GM12878 (cell line): ENCODE measurements around the gene LRIG3. TPM values are rescaled to one million over a fixed set of nuclear protein-coding genes. Genes with fewer than 3 reads are reported as not detected.

Experiments used
- ATAC-seq: fragments of 200-7000 bp; cut with Tn5 transposase; 3 replicates; pipeline ENCODE4 v1.9.1; 2020; ENCODE audit warnings: mild to moderate bottlenecking, moderate library complexity
- BruUV-seq: library from RNA; stranded (reverse); fragments of 400-500 nt; replicated peaks from 2 replicates; lab custom pipeline; 2021; lab: Mats Ljungman, UMichigan
- CTCF ChIA-PET: fragments of 300-600 bp; sonication (Branson Sonifier 250); formaldehyde crosslinking; extraction: SDS; loops from one replicate; lab custom pipeline; 2021; ENCODE audit warnings: inconsistent platforms; lab: Yijun Ruan, JAX
- POLR2A ChIA-PET: fragments of 350-600 bp; formaldehyde crosslinking; extraction: SDS; loops from one replicate; lab custom pipeline; 2021; ENCODE audit warnings: inconsistent platforms; lab: Charles Lee
- RAD21 ChIA-PET: fragments of 300-600 bp; sonication (Branson Sonifier 250); formaldehyde crosslinking; loops from one replicate; lab custom pipeline; 2023; ENCODE audit warnings: antibody characterized with exemption; ENCODE audit not compliant: unreplicated experiment; lab: Charles Lee
- SMC1A ChIA-PET: fragments of 300-600 bp; sonication (Branson Sonifier 250); formaldehyde crosslinking; loops from one replicate; lab custom pipeline; 2023; ENCODE audit not compliant: unreplicated experiment, uncharacterized antibody; lab: Charles Lee
- DNase-seq: peaks from one replicate; pipeline ENCODE4 v3.0.0-alpha.2; 2011; ENCODE audit warnings: low read depth, low spot score
- FAIRE-seq: peaks from 3 replicates; lab custom pipeline; 2011; peaks lifted over from hg19 to GRCh38; lab: Jason Lieb, UNC
- H2AFZ ChIP-seq: 2 replicates; pipeline ENCODE4 v1.6.0; 2011; ENCODE audit warnings: low read depth, low read length, control low read depth; ENCODE audit not compliant: control insufficient read depth
- H3K27ac ChIP-seq: 2 replicates; pipeline ENCODE4 v1.5.1; 2011; ENCODE audit warnings: control low read depth; ENCODE audit not compliant: control insufficient read depth, insufficient read depth
- H3K27me3 ChIP-seq, 2 experiments: replicated peaks in 1 of 2; 2 replicates each; pipeline versions ENCODE4 v1.6.0 to v1.6.1; 2011; ENCODE audit warnings: low read length in 1 of 2; ENCODE audit not compliant: control insufficient read depth in 2 of 2, insufficient read depth in 2 of 2
- H3K36me3 ChIP-seq, 2 experiments: 2 replicates each; pipeline ENCODE4 v1.5.1; 2011; ENCODE audit warnings: low read length in 1 of 2; ENCODE audit not compliant: control insufficient read depth in 2 of 2, insufficient read depth in 2 of 2
- H3K4me1 ChIP-seq: 2 replicates; pipeline ENCODE4 v1.6.1; 2011; ENCODE audit warnings: mild to moderate bottlenecking, low read length, moderate library complexity, mixed read lengths; ENCODE audit not compliant: control insufficient read depth, insufficient read depth
- H3K4me2 ChIP-seq: 2 replicates; pipeline ENCODE4 v1.6.0; 2011; ENCODE audit warnings: control low read depth; ENCODE audit not compliant: control insufficient read depth, insufficient read depth
- H3K4me3 ChIP-seq: fragments of 200-600 bp; sonication (generic); 2 replicates; pipeline ENCODE4 v1.5.1; 2016
- H3K79me2 ChIP-seq: 2 replicates; pipeline ENCODE4 v1.6.0; 2011; ENCODE audit warnings: low read length; ENCODE audit not compliant: control insufficient read depth, insufficient read depth
- H3K9ac ChIP-seq: 2 replicates; pipeline ENCODE4 v1.8.0; 2011; ENCODE audit warnings: low read length, control low read depth, mixed read lengths; ENCODE audit not compliant: control insufficient read depth, insufficient read depth
- H3K9me3 ChIP-seq: replicated peaks from 3 replicates; pipeline ENCODE4 v1.5.1; 2011; ENCODE audit warnings: mild to moderate bottlenecking, low read length; ENCODE audit not compliant: control insufficient read depth, insufficient read depth
- H4K20me1 ChIP-seq: 2 replicates; pipeline ENCODE4 v1.6.0; 2011; ENCODE audit not compliant: control insufficient read depth, insufficient read depth
- ASH2L ChIP-seq: fragments of 300-600, 200-600 bp; sonication (generic); IDR thresholded peaks from 2 replicates; pipeline ENCODE4 v1.6.1; 2017; ENCODE audit warnings: low read depth, mild to moderate bottlenecking, borderline replicate concordance
- ETV6 ChIP-seq, 2 experiments: fragments of 450-650 bp in 1 of 2; IDR thresholded peaks in 1 of 2; conservative IDR thresholded peaks in 1 of 2; 2 replicates each; pipeline ENCODE4 v1.6.1; 2014; ENCODE audit warnings: antibody characterized with exemption in 1 of 2, borderline replicate concordance in 1 of 2, low read depth in 1 of 2, mild to moderate bottlenecking in 1 of 2, moderate library complexity in 1 of 2
- HCFC1 ChIP-seq: fragments of 150-350 bp; IDR thresholded peaks from 2 replicates; pipeline ENCODE4 v1.6.1; 2014; ENCODE audit warnings: low read length
- JUNB ChIP-seq: IDR thresholded peaks from 2 replicates; pipeline ENCODE4 v1.6.1; 2016; ENCODE audit warnings: antibody characterized with exemption, mild to moderate bottlenecking
- KLF5 ChIP-seq: fragments of 450-650 bp; IDR thresholded peaks from 2 replicates; pipeline ENCODE4 v1.6.1; 2014; ENCODE audit warnings: mild to moderate bottlenecking; ENCODE audit not compliant: partially characterized antibody
- MYB ChIP-seq: fragments of 150-350 bp; IDR thresholded peaks from 2 replicates; pipeline ENCODE4 v1.6.1; 2014; ENCODE audit warnings: mild to moderate bottlenecking, low read depth, low read length, borderline replicate concordance
- NBN ChIP-seq: fragments of 450-650 bp; IDR thresholded peaks from 2 replicates; pipeline ENCODE4 v1.6.1; 2016
- POLR2AphosphoS2 ChIP-seq: IDR thresholded peaks from 2 replicates; pipeline ENCODE4 v1.6.1; 2011; ENCODE audit warnings: low read depth, mild to moderate bottlenecking, low read length, improper control_type of control experiment, moderate library complexity
- SMAD5 ChIP-seq: IDR thresholded peaks from 2 replicates; pipeline ENCODE4 v1.6.1; 2016; ENCODE audit warnings: antibody characterized with exemption, low read depth
- WRNIP1 ChIP-seq: IDR thresholded peaks from 2 replicates; pipeline ENCODE4 v1.6.1; 2011; ENCODE audit warnings: low read depth, low read length, improper control_type of control experiment, borderline replicate concordance
- YY1 ChIP-seq: IDR thresholded peaks from 2 replicates; pipeline ENCODE4 v1.6.1; 2011; ENCODE audit warnings: low read depth, mild to moderate bottlenecking, low read length
- ZNF207 ChIP-seq: fragments of 450-650 bp; IDR thresholded peaks from 2 replicates; pipeline ENCODE4 v1.6.1; 2014; ENCODE audit warnings: antibody characterized with exemption, mild to moderate bottlenecking, borderline replicate concordance
- ZNF384 ChIP-seq: IDR thresholded peaks from 2 replicates; pipeline ENCODE4 v1.6.1; 2012; ENCODE audit warnings: low read depth, mild to moderate bottlenecking, low read length, improper control_type of control experiment, borderline replicate concordance
- ZZZ3 ChIP-seq: IDR thresholded peaks from 2 replicates; pipeline ENCODE4 v1.6.1; 2011; ENCODE audit warnings: low read depth; ENCODE audit not compliant: control insufficient read depth, insufficient read length
- WGBS: methylation state at CpG from one replicate; pipeline ENCODE4 v1.1.6; 2016; ENCODE audit warnings: low lambda C conversion rate; ENCODE audit not compliant: insufficient replicate concordance, insufficient coverage; ENCODE audit errors: missing lambda C conversion rate; 5-methylcytosine and 5-hydroxymethylcytosine counted together
- in situ Hi-C: fragments of 300-500 bp; cut with MboI; formaldehyde crosslinking; loops from 9 replicates; pipeline ENCODE4 v1.14.3; 2018; ENCODE audit warnings: mixed read lengths
- intact Hi-C: fragments of 100-400 bp; cut with micrococcal nuclease; formaldehyde crosslinking; loops from one replicate; pipeline ENCODE4 v1.14.2; 2022; ENCODE audit not compliant: unreplicated experiment
- polyA plus RNA-seq, 11 experiments: library from polyadenylated mRNA; depleted of rRNA in 4 of 11; unstranded in 6 of 11; stranded (reverse) in 5 of 11; fragments of >200 nt; fragmentation: Nextera tagmentation in 4 of 11; fragmentation: Illumina TruSeq in 1 of 11; extraction: Ambion mirVana in 4 of 11; extraction: Trizol in 1 of 11; gene quantifications; 1 replicate in 1 of 11; 2 replicates in 10 of 11; pipeline versions ENCODE4 v1.2.1 to v1.2.3, GENCODE V29; 2011 to 2016; ENCODE audit warnings: inconsistent platforms in 2 of 11, missing spikeins in 2 of 11, low read depth in 1 of 11
- total RNA-seq, 4 experiments: library from RNA; depleted of rRNA in 3 of 4; stranded (reverse); fragments of >200 nt in 3 of 4; fragmentation: Illumina TruSeq in 1 of 4; extraction: Trizol in 1 of 4; gene quantifications; 2 replicates each; pipeline versions ENCODE4 v1.2.1 to v1.2.3, GENCODE V29; 2013 to 2021
- TF ChIP-seq, protein P1 (sequence below): fragments of 450-650 bp; formaldehyde crosslinking; IDR thresholded peaks from 2 replicates; pipeline ENCODE4 v1.4.0; 2020; ENCODE audit warnings: mild to moderate bottlenecking, moderate library complexity
- TF ChIP-seq, protein P2 (sequence below): fragments of 450-650 bp; IDR thresholded peaks from 2 replicates; pipeline ENCODE4 v1.6.1; 2017; ENCODE audit warnings: mild to moderate bottlenecking, moderate library complexity
- TF ChIP-seq, protein P3 (sequence below): IDR thresholded peaks from 2 replicates; pipeline ENCODE4 v1.6.1; 2012; ENCODE audit warnings: low read length, inconsistent platforms

The LRIG3 gene
- total and polyA plus RNA-seq, 10 of the 15 experiments (the other 5 are each of a cell fraction or from before 2014, with no cell fraction given), result 0.95 to 8.5 (median 5.0) TPM

DNA sequence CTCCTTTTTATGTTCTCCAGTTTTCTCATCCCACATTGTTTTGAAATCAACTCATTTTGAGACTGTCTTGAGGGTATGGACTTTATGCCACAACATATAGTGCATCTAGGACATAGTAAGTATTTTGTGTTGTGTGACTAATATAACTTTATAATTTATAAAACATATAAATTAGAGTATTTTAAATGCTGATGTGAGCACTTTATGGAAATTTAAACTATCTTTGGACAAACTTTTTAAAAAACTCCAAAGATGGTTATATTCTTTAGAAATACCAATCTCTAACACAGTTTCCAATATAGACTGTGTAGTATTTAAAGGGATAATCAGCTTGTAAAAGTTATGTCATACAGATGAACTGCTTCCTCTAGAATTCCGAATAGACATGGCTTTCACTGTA is 87.4 kb downstream of the LRIG3 start:
- ChIA-PET CTCF (no interaction called here), RAD21 (interaction anchor here (1.3 kb wide), 1 partner anchor 318 kb away, joined by 4 read pairs; no protein-coding TSS in a partner anchor), POLR2A (no interaction called here), SMC1A (interaction anchor here (0.9 kb wide), 1 partner anchor 16 kb away, joined by 4 read pairs; no protein-coding TSS in a partner anchor)
- no peak overlapping the region for H2AFZ ChIP-seq
- FAIRE-seq (no peak), DNase-seq (no peak), ATAC-seq (no peak)
- H4K20me1 ChIP-seq, result no peaks in the 10 kb centered on the region
- H3K36me3 ChIP-seq, result no peaks in the 10 kb centered on the region
- no peaks in the 10 kb centered on the region for H3K79me2 ChIP-seq
- H3K4me3 ChIP-seq, result no peak overlapping the region
- no peaks in the 10 kb centered on the region for H3K9me3 ChIP-seq
- H3K4me2 ChIP-seq, result no peak overlapping the region
- intact Hi-C loops (no loop called here), in situ Hi-C loops (no loop called here)
- 0% methylated on average over 1 of the region's 1 CpG for WGBS
- H3K4me1 ChIP-seq, result no peaks in the 10 kb centered on the region
- H3K27me3 ChIP-seq, result no peaks in the 10 kb centered on the region; a peak in 1 of 4 replicates
- H3K27ac ChIP-seq, result no peak overlapping the region
- no peak overlapping the region for H3K9ac ChIP-seq
- no TSS peak for BruUV-seq
- TF ChIP-seq, protein P1, sequence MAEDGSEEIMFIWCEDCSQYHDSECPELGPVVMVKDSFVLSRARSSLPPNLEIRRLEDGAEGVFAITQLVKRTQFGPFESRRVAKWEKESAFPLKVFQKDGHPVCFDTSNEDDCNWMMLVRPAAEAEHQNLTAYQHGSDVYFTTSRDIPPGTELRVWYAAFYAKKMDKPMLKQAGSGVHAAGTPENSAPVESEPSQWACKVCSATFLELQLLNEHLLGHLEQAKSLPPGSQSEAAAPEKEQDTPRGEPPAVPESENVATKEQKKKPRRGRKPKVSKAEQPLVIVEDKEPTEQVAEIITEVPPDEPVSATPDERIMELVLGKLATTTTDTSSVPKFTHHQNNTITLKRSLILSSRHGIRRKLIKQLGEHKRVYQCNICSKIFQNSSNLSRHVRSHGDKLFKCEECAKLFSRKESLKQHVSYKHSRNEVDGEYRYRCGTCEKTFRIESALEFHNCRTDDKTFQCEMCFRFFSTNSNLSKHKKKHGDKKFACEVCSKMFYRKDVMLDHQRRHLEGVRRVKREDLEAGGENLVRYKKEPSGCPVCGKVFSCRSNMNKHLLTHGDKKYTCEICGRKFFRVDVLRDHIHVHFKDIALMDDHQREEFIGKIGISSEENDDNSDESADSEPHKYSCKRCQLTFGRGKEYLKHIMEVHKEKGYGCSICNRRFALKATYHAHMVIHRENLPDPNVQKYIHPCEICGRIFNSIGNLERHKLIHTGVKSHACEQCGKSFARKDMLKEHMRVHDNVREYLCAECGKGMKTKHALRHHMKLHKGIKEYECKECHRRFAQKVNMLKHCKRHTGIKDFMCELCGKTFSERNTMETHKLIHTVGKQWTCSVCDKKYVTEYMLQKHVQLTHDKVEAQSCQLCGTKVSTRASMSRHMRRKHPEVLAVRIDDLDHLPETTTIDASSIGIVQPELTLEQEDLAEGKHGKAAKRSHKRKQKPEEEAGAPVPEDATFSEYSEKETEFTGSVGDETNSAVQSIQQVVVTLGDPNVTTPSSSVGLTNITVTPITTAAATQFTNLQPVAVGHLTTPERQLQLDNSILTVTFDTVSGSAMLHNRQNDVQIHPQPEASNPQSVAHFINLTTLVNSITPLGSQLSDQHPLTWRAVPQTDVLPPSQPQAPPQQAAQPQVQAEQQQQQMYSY (CRISPR knock-in tag), result no peak
- TF ChIP-seq, protein P2, sequence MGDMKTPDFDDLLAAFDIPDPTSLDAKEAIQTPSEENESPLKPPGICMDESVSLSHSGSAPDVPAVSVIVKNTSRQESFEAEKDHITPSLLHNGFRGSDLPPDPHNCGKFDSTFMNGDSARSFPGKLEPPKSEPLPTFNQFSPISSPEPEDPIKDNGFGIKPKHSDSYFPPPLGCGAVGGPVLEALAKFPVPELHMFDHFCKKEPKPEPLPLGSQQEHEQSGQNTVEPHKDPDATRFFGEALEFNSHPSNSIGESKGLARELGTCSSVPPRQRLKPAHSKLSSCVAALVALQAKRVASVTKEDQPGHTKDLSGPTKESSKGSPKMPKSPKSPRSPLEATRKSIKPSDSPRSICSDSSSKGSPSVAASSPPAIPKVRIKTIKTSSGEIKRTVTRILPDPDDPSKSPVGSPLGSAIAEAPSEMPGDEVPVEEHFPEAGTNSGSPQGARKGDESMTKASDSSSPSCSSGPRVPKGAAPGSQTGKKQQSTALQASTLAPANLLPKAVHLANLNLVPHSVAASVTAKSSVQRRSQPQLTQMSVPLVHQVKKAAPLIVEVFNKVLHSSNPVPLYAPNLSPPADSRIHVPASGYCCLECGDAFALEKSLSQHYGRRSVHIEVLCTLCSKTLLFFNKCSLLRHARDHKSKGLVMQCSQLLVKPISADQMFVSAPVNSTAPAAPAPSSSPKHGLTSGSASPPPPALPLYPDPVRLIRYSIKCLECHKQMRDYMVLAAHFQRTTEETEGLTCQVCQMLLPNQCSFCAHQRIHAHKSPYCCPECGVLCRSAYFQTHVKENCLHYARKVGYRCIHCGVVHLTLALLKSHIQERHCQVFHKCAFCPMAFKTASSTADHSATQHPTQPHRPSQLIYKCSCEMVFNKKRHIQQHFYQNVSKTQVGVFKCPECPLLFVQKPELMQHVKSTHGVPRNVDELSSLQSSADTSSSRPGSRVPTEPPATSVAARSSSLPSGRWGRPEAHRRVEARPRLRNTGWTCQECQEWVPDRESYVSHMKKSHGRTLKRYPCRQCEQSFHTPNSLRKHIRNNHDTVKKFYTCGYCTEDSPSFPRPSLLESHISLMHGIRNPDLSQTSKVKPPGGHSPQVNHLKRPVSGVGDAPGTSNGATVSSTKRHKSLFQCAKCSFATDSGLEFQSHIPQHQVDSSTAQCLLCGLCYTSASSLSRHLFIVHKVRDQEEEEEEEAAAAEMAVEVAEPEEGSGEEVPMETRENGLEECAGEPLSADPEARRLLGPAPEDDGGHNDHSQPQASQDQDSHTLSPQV, result no peak
- no peak for TF ChIP-seq SMAD5
- TF ChIP-seq JUNB, result no peak
- TF ChIP-seq ZNF207, result no peak
- TF ChIP-seq, protein P3, sequence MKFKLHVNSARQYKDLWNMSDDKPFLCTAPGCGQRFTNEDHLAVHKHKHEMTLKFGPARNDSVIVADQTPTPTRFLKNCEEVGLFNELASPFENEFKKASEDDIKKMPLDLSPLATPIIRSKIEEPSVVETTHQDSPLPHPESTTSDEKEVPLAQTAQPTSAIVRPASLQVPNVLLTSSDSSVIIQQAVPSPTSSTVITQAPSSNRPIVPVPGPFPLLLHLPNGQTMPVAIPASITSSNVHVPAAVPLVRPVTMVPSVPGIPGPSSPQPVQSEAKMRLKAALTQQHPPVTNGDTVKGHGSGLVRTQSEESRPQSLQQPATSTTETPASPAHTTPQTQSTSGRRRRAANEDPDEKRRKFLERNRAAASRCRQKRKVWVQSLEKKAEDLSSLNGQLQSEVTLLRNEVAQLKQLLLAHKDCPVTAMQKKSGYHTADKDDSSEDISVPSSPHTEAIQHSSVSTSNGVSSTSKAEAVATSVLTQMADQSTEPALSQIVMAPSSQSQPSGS, result no peak
- TF ChIP-seq KLF5, result no peak
- TF ChIP-seq WRNIP1, result no peak
- no peak for TF ChIP-seq NBN
- TF ChIP-seq ZNF384, result no peak
- TF ChIP-seq HCFC1, result no peak
- no peak for TF ChIP-seq MYB
- TF ChIP-seq YY1, result no peak
- no peak for TF ChIP-seq ETV6 (conservative IDR thresholded peaks at IDR 0.05 in 1 of 2, IDR thresholded peaks at IDR 0.05 in 1 of 2; ENCODE audit: borderline replicate concordance in 1 of 2, low read depth in 1 of 2)
- TF ChIP-seq ASH2L, result no peak
- no peak for TF ChIP-seq POLR2AphosphoS2
- no peak for TF ChIP-seq ZZZ3
